ENCODE measurements around the gene IQGAP3.

GRCh38 chr1:156476501-156477298 is 95.7 kb downstream of the IQGAP3 start:
- no peak for TF ChIP-seq CTCF (IDR thresholded peaks at IDR 0.05)
- no peak for TF ChIP-seq EZH2 (IDR thresholded peaks at IDR 0.05; ENCODE audit: borderline replicate concordance, insufficient read depth, low read depth, low read length, poor library complexity, severe bottlenecking)
